Fibroblast of lung (primary cell): ENCODE data around the gene EPHB1.

Experiments
- CTCF ChIP-seq, 2 donors: IDR thresholded peaks in 1 of 2; conservative IDR thresholded peaks in 1 of 2; 1 replicate in 1 of 2; 2 replicates in 1 of 2; pipeline ENCODE4 v1.5.1; 2011 to 2012; ENCODE audit warnings: low read length in 2 of 2, control low read depth in 1 of 2, inconsistent platforms in 1 of 2, low read depth in 1 of 2, mild to moderate bottlenecking in 1 of 2
- EZH2 ChIP-seq: IDR thresholded peaks from 2 replicates; pipeline ENCODE4 v1.5.1; 2012; ENCODE audit warnings: low read length, control low read depth, mild to moderate bottlenecking; ENCODE audit errors: missing control alignments

- no peak for TF ChIP-seq CTCF (conservative IDR thresholded peaks at IDR 0.05 in 1 of 2, IDR thresholded peaks at IDR 0.05 in 1 of 2; ENCODE audit: low read depth in 1 of 2, low read length in 2 of 2)
- TF ChIP-seq EZH2: no peak
These were observed 136.2 kb downstream of the EPHB1 start for GRCh38 chr3:134931045-134931785.
